GM18867 (cell line): ENCODE results near the gene GIGYF2.
"Not testable (repeated sequence)": the region's sequence is repeated elsewhere in the genome, so short reads cannot be mapped to it uniquely, and the experiment has no call there.

Experiments
- ATAC-seq: cut with Tn5 transposase; IDR thresholded peaks from one replicate; pipeline ENCODE4 v1.9.1; 2021; ENCODE audit warnings: mild to moderate bottlenecking, moderate library complexity; ENCODE audit not compliant: unreplicated experiment

The GIGYF2 gene

DNA sequence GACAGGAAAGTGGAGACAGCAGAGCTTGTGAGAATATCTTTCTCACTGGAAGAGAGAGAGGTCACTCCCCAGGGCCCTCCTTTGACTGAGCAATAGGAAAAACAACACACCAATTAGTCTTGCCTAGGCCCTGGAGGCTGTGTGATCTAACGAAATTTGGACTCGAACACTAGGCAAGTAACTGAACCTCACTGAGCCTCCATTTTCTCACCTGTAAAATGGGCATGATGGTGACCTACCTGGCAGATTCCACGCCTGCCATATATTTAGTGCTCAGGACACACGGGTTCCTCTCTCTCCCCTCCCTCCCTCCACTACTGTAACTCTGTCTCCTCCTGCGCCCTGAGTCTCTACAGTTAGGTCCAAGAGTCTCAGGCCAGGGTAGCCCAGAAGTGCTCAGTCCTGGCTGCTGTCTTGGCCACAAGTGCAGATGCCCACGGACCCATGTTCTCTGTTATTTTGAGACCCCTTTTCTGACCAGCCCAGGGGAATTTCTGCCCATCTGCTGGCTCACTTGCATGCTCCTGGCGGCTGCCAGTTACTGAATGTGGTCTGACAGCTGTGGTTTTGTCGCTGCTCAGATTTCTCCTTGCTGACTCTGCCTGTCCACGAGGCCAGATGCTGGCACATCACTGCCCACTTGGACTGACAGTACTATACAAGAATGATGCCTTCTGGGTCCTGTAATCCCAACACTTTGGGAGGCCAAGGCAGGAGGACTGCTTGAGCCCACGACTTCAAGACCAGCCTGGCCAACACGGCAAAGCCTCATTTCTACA lies 9.6 kb upstream of the GIGYF2 start:
- ATAC-seq: no peak

DNA sequence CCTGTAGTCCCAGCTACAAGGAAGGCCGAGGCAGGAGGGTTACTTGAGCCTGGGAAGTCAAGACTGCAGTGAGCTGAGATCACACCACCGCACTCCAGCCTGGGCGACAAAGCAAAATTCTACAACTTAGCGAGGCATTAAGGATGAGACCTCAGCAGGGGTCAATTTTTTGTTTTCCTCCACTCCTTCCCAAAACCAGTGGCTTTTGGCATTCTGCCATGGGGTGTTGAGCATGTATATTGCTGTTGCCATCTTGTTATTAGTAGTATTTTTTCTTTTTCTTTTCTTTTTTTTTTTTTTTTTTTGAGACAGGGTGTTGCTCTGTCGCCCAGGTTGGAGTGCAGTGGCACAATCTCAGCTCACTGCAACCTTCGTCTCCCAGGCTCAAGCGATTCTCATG lies 8.9 kb upstream of the GIGYF2 start:
- ATAC-seq: no peak

DNA sequence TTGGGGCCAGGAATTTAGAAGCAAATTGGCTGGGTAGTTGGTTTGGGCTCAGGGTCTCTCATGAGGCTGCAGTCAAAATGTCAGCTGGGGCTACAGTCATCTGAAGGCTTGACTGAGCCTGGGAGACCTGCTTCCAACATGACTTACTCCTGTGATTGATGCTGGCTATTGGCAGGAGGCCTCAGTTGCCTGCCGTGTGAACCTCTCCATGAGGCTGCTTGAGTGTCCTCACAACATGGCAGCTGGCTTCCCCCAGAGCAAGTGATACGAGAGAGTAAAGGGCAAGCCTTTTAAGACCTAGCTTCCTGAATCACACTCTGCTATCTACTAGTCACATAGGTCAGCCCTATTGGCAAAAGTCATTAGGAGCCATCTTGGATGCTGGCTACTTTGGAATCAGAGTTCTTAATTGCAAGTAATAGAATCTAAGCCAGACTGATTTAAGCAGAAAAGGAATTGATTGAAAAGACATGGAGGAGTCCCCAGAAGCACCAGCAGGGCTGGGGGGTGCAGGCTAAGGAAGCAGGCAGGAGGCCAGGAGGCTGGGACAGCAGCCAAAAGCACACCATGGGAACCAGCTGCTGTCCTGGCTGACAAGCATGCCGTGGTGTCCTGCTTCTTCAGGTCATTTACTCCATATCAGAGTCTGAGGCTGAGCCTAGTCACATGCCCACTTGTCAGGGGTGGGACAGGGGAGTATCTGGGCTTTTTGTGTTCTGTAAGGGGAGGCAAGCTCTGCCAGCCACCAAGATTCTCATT lies 7.8 kb upstream of the GIGYF2 start:
- ATAC-seq: no peak

- ATAC-seq: not testable (repeated sequence)
Measured at GRCh38 chr2:232691117-232691516, 6.0 kb upstream of the GIGYF2 start.

DNA sequence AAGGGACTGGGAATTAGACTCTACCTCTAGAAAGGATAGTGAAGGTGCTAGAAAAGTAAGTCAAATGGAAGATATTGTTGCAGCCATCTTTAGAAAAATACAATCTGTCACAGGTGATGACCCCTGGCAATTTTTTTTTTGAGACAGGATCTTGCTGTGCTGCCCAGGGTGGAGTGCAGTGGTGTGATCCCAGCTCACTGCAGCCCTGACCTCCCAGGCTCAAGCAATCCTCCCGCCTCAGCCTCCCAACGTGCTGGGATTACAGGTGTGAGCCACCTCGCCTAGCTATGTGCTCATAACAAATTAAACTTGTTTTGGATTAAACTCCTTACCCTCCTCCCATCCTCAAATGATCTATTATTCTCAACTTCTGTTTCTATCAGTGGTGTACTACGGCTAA lies 3.8 kb upstream of the GIGYF2 start:
- no peak for ATAC-seq

DNA sequence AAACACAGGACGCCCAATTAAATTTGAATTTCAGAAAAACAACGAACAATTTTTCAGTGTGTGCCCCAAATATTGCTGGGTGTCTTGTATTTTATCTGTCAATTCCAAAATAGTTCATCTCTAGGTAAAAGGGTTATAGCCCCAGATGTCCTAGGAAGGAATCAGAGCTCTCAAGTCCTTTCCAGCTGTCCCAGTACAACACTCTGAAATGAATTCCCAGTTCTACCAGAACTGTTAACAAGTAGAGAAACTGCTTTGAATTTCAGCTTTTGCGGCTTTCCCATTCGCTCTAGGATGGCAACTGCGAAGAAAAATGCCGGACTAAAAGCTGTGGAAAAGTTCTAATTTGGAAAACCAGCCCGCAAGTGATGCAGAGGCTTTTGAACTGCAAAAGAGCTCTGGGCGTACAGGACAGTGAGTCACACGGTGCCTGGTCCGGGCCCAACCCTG lies 497 bp upstream of the GIGYF2 start:
- ATAC-seq: no peak

- peak; percentile 26 for ATAC-seq
Measured at GRCh38 chr2:232697807-232698110, 628 bp downstream of the GIGYF2 start.

GRCh38 chr2:232698556-232699091 lies 1.5 kb downstream of the GIGYF2 start:
- no peak for ATAC-seq

- no peak for ATAC-seq
Measured at GRCh38 chr2:232699110-232699509, 2.0 kb downstream of the GIGYF2 start.

DNA sequence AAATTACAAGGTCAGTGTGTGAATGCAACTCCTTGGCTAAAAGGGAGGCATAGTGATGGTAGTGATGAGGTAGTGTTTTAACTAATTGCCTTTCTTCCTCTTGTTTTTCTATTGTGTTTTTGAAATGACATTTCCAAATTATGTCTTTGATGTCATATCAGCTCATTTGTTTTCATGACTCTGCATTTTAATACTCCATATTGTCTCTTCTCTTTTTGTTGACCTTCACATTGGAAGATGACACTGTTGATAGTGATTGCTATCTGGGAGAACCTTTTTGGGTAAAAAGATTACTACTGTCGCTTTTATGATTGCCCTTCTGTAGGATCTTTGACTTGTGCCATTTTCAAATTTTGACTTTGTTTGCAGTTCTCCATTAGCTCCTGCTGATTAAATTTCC lies 3.0 kb downstream of the GIGYF2 start:
- no peak for ATAC-seq

DNA sequence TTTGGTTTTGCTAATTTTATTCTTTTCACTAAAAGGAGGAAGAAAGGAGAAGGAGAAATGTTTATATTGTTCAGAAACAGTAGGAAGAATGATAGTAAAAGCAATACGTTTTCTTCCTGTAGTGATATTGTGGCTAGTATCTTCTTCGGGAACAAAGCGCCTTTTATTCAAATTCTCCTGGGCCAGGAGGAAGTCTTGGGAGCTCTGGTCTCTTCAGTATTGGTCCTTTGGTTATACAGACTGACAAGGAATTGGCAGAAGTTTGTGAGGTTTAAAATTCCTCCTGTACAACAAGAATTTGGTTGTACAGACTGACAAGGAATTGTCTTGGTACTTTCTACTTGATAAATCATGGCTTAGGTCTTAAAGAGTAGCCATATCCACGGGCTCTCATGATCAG lies 9.9 kb downstream of the GIGYF2 start:
- no peak for ATAC-seq

- no peak for ATAC-seq
Measured at GRCh38 chr2:232713505-232713904, 16.4 kb downstream of the GIGYF2 start.

GRCh38 chr2:232714969-232715368 lies 17.8 kb downstream of the GIGYF2 start:
- ATAC-seq: no peak

DNA sequence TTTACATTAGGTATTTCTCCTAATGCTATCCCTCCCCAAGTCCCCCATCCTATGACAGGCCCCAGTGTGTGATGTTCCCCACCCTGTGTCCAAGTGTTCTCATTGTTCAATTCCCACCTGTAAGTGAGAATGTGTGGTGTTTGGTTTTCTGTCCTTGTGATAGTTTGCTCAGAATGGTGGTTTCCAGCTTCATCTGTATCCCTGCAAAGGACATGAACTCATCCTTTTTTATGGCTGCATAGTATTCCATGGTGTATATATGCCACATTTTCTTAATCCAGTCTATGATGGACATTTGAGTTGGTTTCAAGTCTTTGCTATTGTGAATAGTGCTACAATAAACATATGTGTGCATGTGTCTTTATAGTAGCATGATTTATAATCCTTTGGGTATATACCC lies 22.9 kb downstream of the GIGYF2 start:
- not testable (repeated sequence) for ATAC-seq

DNA sequence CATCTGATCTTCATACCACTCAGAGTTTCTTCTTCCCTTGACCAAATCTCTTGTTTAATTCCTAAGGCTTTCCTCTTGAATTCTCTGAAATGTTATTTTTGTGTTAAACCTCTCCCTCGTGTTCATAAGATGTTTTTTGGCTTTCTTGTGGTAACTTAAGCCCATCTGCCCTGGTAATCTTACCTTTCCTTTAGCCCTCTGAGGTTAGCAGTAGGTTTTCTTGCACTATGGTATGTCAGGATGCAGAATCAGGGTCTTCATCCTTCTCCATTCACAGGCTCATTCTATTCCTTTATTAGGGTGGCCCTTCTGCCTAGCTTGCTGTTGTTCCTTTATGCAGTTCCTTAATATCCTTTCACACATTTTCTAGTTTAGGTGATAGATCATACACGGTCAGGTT lies 24.1 kb downstream of the GIGYF2 start:
- ATAC-seq: no peak

DNA sequence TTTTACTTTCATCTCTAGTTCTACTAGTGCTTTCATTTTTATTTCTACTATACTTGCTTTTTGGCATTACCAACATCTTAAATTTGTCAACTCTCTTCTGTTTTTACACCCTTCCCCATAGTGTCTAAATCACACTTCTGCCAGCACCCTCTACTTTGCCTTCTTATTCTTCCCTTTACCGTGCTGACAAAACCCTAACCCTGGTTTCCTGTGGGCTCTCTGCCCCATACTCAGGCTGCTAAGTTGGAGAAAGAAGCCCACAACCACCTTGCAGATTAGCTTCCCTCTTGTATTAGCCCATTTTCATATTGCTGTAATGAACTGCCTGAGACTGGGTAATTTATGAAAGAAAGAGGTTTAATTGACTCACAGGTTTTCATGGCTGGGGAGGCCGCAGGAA lies 24.8 kb downstream of the GIGYF2 start:
- ATAC-seq: no peak

- no peak for ATAC-seq
Measured at GRCh38 chr2:232723027-232723426, 25.9 kb downstream of the GIGYF2 start.

GRCh38 chr2:232728785-232729184 lies 31.7 kb downstream of the GIGYF2 start:
- no peak for ATAC-seq

DNA sequence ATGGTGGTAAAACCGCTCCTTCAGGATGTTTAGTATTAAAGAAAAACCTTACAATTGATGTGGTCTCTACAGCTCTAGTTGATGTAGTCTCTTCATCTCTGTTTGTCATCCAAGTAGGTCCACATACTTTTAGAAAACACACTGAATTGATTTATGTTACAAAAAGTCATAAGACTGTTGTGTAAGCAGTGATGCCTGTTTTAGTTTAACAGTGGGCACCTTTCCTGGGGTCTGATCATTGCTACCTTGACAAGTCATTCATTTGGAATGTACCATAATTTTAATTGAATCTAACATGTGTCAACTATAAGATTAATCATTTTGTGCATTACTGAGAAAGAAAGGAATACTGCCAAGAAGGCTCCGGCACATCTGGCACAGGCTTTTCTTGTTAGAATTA lies 34.3 kb downstream of the GIGYF2 start:
- ATAC-seq: no peak

- ATAC-seq: no peak
Measured at GRCh38 chr2:232741294-232741693, 44.2 kb downstream of the GIGYF2 start.

DNA sequence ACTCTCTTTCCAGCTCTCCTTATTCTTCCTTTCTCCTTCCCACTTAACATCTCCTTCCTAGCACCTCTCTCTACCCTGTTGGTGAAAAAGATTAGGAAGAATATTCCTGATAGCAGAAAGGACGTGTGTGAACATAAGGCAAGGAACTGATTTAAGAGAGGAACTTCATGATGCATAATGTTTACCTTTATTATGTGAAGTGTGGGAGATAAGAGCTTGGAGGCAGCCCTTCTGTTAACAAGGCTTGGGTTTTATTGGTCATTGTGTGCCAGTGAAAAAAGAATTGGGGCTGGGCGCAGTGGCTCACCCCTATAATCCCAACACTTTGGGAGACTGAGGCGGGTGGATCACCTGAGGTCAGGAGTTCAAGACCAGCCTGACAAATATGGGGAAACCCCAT lies 44.8 kb downstream of the GIGYF2 start:
- no peak for ATAC-seq

GRCh38 chr2:232744963-232745362 lies 47.8 kb downstream of the GIGYF2 start:
- no peak for ATAC-seq
